Measurements from ENCODE around the gene SMC5.
"Not testable (repeated sequence)": the region's sequence is repeated elsewhere in the genome, so short reads cannot be mapped to it uniquely, and the experiment has no call there.

Gene SMC5

GRCh38 chr9:70374962-70375618 is 116.3 kb downstream of the SMC5 start:
- no peak for DNase-seq

DNA sequence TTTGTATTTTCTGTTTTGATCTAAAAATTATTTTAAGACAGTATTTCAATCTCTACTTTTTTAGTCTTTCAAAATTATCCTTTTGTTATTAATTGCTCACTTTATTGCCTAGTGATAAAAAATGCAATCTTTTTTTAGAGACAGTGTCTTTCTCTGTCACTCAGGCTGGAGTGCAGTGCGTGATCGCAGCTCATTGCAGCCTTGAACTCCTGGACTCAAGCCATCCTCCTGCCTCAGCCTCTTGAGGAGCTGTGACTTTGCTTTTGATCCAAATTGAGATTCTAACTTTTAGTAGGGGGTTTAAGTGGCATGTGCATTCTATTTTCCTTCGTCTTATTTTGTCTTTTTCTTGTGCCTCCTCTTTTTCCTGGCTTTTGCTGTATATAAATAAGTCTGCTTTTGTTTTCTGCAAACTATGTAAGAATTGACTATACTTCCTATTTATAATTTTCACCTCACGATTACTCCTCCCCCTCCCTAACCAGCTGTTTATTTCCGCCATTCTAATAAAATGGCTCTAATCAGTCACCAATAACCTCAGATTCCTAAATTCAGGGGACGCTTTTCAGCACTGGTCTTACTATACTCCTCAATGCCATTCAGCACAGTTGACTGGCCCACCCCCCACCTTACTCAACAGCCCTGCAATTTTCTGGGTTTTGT is 123.4 kb downstream of the SMC5 start:
- no peak for DNase-seq

- DNase-seq = no peak
These were observed 124.2 kb downstream of the SMC5 start for GRCh38 chr9:70382709-70383605.

- no peak for DNase-seq
These were observed 126.6 kb downstream of the SMC5 start for GRCh38 chr9:70385426-70385825.

DNA sequence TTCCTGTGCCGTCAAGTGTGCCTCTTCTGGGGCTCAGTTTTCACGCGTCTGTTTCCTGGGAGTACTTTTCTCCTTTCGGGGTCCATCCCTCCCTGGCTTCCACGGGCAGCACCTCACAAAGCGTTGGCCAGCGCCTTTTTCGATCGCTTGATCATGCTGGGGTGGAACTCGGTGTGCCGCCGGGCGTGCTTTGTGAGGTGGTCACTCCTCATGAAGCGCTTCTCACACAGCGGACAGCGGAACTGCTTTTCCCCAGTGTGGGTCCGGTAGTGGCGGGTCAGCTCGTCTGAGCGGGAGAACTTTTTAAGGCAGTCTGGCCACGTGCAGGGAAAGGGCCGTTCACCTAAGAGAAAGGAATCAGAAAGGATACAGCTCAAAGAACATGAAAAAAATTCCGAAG is 128.9 kb downstream of the SMC5 start:
- DNase-seq = no peak

GRCh38 chr9:70389188-70389587 is 130.4 kb downstream of the SMC5 start:
- no peak for DNase-seq

GRCh38 chr9:70389621-70390266 is 131.0 kb downstream of the SMC5 start:
- DNase-seq = no peak

DNA sequence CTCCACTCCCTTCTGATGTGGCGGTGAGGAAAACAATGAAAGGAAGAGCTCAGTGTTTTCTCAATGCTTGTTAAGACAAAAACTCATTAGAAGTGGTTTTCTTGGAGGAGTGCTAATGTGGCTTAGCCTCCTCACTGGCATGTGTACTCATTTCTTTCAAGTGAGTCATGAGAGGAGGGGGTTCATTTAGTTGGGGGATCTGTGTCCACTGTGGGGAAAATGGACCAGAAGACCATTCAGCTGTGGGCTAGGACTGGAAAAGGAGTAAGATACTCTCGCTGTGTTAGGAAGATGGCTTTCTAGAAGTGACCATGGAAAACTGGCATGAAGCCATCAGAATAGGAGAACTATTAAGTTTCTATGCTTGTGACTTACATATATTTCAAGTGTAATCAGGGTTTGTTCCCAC is 132.2 kb downstream of the SMC5 start:
- no peak for DNase-seq

DNA sequence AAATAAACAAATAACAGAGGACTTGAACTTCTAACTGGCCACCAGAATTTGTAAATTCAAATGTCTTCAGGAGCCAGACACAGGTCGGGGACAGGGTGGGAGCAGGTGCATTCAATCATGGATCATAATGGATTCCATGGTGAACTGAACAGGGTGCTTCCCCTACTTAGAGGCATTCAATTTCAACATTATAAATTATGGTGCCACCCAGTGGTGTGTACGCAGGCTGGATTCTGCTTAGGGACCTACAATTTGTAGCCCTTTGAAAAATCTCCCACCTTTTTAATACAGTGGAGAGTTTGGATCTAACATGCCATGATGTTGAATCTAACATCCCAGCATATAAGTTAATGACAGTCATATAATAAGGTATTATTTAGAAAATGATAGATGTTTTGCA is 133.4 kb downstream of the SMC5 start:
- no peak for DNase-seq

- DNase-seq = no peak
These were observed 134.1 kb downstream of the SMC5 start for GRCh38 chr9:70392850-70393249.

DNA sequence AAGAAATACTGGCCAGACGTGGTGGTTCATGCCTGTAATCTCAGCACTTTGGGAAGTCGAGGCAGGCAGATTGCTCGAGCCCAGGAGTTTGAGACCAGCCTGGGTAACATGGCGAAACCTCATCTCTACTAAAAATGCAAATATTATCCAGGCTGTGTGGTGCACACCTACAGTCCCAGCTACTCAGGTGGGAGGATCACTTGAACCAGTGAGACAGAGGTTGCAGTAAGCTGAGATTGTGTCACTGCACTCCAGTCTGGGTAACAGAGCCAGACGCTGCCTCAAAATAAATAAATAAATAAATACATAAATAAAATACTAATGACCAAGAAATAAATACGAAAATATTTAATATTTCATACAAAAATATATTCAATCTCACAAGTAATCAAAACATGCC is 136.9 kb downstream of the SMC5 start:
- no peak for DNase-seq

DNA sequence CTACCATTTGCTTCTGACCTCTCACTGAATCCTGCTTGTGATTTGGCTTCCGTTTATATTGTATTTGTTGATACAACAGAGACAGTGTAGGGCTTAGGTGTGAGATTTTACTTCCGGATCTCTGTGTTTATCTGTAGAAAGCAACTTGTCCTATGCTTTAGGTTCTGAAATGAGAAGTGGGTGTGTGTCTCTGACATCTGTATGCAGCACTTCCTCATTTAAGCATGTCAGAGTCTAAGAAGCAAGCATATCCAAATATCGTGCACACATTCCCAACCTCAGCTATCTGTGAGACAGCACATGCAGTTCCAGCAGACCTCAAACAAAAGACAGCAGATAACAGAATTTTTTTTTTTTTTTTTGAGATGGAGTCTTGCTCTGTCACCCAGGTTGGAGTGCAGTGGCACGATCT is 139.4 kb downstream of the SMC5 start:
- DNase-seq = peak; percentile 24 to 63

DNA sequence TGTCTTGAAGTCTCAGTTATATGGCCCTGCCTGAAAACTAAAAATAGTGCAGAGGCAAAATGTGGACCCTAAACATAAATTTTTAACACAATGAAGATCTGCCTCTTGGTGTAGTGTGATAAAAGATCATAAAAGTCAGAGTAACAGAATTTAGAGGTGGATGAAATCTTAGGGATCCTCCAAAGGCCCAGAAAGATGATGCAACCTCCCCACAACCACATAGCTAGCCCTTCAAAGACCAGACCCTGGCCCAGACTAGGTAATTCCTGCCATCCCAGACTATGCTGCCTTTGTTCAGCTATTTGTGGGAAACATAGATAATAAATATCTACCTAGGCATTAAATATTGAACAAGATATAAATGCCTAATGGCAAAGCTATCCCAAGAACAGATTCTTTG is 140.4 kb downstream of the SMC5 start:
- DNase-seq = no peak

GRCh38 chr9:70400107-70400892 is 141.5 kb downstream of the SMC5 start:
- no peak for DNase-seq

- not testable (repeated sequence) for DNase-seq
These were observed 142.5 kb downstream of the SMC5 start for GRCh38 chr9:70401241-70401640.

GRCh38 chr9:70402213-70402612 is 143.4 kb downstream of the SMC5 start:
- DNase-seq = no peak

- no peak for DNase-seq
These were observed 144.4 kb downstream of the SMC5 start for GRCh38 chr9:70403166-70403565.

DNA sequence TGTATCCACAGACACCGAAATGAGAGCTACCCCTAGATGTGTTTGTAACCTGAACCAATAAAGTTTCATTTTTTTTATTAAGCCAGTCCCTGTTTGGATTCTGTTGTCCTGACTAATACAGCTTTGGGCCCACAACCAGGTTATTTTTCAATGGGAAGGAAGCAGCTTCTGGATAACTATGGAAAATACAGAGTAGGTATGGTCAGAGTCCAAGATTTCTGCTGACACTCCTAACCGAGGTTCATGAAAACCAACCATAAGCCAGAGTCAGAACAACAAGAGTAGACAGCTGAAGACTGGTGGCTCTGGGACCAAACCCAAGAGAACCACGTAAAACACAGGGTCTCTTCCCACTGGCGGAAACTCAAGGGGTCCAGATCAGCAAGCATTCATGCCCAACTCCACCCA is 144.8 kb downstream of the SMC5 start:
- DNase-seq = no peak

DNA sequence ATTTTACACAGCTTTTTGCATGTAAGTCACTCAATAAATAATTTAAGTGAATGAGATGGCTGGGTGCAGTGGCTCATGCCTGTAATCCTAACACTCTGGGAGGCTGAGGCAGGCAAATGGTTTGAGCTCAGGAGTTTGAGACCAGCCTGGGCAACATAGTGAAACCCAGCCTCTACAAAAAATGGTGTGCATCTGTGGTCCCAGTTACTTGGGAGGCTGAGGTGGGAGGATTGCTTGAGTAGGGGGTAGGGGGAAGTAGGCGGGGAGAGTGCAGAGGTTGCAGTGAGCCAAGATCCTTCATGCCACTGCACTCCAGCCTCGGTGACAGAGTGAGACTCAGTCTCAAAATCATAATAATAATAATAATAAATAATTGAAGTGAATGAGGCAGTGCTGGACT is 145.5 kb downstream of the SMC5 start:
- no peak for DNase-seq

All from CD4-positive, alpha-beta T cell treated with Interferon alpha-2 for 1 hour (primary cell).